ENCODE data around the gene MVD. TPM values are rescaled to one million over a fixed set of nuclear protein-coding genes. Genes with fewer than 3 reads are reported as not detected.

Gene MVD
- total and polyA plus RNA-seq, 2 of the 13 experiments (the other 11 are each of a cell fraction or from before 2014, with no cell fraction given) = 28.1 to 187 TPM

DNA sequence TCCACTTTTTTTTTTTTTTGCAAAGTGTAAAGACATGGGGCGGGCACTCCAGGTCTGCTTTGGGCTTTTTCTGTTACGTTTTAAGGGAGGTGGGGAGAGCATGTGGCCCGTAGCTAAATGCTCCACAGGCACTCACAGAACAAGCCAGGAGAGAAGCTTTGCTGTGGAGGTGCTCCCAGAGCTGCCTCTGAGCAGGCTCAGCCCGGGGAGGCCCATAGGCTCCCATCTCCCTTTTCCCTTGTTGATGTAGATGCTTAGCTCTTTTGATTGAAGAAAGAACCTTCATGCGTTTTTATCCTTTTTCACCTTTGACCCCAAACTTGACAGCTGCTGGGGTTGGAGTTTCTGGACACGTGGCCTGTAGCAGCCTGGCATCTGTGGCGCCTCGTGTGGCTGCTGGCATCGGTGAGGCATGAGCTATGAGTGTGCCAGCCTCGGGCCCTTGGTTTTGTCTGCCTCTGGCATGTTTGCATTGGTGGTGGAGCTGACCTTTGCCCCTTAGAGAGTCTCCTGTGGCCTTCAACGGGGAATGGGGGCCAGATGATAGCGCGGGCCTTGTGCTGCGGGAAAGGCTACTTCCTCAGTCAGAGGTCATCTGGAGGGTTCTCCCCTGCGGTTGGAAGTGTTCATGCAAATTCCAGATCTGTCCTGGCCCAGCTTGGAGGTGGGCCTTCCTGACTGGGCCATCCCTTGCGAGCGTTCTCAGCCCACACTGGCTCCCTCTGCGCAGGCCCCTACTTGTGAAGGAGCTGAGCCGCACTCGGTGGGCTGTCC is 44.5 kb downstream of the MVD start (continued):
- TF ChIP-seq, protein P1, sequence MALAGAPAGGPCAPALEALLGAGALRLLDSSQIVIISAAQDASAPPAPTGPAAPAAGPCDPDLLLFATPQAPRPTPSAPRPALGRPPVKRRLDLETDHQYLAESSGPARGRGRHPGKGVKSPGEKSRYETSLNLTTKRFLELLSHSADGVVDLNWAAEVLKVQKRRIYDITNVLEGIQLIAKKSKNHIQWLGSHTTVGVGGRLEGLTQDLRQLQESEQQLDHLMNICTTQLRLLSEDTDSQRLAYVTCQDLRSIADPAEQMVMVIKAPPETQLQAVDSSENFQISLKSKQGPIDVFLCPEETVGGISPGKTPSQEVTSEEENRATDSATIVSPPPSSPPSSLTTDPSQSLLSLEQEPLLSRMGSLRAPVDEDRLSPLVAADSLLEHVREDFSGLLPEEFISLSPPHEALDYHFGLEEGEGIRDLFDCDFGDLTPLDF (CRISPR knock-in tag; IDR thresholded peaks at IDR 0.05) = peak; percentile 40; the same call in 1 of the 2 replicates
- TF ChIP-seq, protein P2, sequence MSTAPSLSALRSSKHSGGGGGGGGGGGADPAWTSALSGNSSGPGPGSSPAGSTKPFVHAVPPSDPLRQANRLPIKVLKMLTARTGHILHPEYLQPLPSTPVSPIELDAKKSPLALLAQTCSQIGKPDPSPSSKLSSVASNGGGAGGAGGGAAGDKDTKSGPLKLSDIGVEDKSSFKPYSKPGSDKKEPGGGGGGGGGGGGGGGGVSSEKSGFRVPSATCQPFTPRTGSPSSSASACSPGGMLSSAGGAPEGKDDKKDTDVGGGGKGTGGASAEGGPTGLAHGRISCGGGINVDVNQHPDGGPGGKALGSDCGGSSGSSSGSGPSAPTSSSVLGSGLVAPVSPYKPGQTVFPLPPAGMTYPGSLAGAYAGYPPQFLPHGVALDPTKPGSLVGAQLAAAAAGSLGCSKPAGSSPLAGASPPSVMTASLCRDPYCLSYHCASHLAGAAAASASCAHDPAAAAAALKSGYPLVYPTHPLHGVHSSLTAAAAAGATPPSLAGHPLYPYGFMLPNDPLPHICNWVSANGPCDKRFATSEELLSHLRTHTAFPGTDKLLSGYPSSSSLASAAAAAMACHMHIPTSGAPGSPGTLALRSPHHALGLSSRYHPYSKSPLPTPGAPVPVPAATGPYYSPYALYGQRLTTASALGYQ (CRISPR knock-in tag; IDR thresholded peaks at IDR 0.05) = peak; percentile 80; the same call in 1 of the 2 replicates
- TF ChIP-seq GATAD1 (CRISPR knock-in tag; IDR thresholded peaks at IDR 0.05) (peak; percentile 44; the same call in 1 of the 2 replicates), SPEN (CRISPR knock-in tag; IDR thresholded peaks at IDR 0.05; ENCODE audit: low read depth) (peak; percentile 54), ZNF607 (CRISPR knock-in tag; IDR thresholded peaks at IDR 0.05; ENCODE audit: borderline replicate concordance) (peak; percentile 74), ERF (CRISPR knock-in tag; IDR thresholded peaks at IDR 0.05) (peak; percentile 59; the same call in 1 of the 2 replicates), NR2F1 (CRISPR knock-in tag; IDR thresholded peaks at IDR 0.05) (peak; percentile 85 to 95; a peak in 3 of 4 replicates), U2AF2 (IDR thresholded peaks at IDR 0.05; ENCODE audit: low read depth, low read length) (no peak), ZNF629 (CRISPR knock-in tag; conservative IDR thresholded peaks at IDR 0.05) (peak; percentile 49; the same call in 1 of the 2 replicates), POLR2AphosphoS2 (IDR thresholded peaks at IDR 0.05; ENCODE audit: low read depth, low read length) (no peak), POGZ (CRISPR knock-in tag; IDR thresholded peaks at IDR 0.05) (peak; percentile 38; the same call in 1 of the 2 replicates), SP5 (CRISPR knock-in tag; IDR thresholded peaks at IDR 0.05; ENCODE audit: borderline replicate concordance, low read depth) (peak; percentile 22; the same call in 1 of the 2 replicates), NFKB2 (CRISPR knock-in tag; IDR thresholded peaks at IDR 0.05; ENCODE audit: borderline replicate concordance) (peak; percentile 59; the same call in 1 of the 2 replicates), ZNF263 (CRISPR knock-in tag; IDR thresholded peaks at IDR 0.05) (peak; percentile 81), FOSL2 (CRISPR knock-in tag; IDR thresholded peaks at IDR 0.05) (peak; percentile 21; the same call in 1 of the 2 replicates), AKAP8 (CRISPR knock-in tag; IDR thresholded peaks at IDR 0.05) (peak; percentile 58; the same call in 1 of the 2 replicates), ZNF891 (CRISPR knock-in tag; IDR thresholded peaks at IDR 0.05) (0 out of 2 replicates have a peak, but pooled peaks have one; percentile 62)
- TF ChIP-seq, protein P3, sequence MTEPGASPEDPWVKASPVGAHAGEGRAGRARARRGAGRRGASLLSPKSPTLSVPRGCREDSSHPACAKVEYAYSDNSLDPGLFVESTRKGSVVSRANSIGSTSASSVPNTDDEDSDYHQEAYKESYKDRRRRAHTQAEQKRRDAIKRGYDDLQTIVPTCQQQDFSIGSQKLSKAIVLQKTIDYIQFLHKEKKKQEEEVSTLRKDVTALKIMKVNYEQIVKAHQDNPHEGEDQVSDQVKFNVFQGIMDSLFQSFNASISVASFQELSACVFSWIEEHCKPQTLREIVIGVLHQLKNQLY (CRISPR knock-in tag; IDR thresholded peaks at IDR 0.05) = no peak; the same call in 1 of the 2 replicates
- TF ChIP-seq, protein P4, sequence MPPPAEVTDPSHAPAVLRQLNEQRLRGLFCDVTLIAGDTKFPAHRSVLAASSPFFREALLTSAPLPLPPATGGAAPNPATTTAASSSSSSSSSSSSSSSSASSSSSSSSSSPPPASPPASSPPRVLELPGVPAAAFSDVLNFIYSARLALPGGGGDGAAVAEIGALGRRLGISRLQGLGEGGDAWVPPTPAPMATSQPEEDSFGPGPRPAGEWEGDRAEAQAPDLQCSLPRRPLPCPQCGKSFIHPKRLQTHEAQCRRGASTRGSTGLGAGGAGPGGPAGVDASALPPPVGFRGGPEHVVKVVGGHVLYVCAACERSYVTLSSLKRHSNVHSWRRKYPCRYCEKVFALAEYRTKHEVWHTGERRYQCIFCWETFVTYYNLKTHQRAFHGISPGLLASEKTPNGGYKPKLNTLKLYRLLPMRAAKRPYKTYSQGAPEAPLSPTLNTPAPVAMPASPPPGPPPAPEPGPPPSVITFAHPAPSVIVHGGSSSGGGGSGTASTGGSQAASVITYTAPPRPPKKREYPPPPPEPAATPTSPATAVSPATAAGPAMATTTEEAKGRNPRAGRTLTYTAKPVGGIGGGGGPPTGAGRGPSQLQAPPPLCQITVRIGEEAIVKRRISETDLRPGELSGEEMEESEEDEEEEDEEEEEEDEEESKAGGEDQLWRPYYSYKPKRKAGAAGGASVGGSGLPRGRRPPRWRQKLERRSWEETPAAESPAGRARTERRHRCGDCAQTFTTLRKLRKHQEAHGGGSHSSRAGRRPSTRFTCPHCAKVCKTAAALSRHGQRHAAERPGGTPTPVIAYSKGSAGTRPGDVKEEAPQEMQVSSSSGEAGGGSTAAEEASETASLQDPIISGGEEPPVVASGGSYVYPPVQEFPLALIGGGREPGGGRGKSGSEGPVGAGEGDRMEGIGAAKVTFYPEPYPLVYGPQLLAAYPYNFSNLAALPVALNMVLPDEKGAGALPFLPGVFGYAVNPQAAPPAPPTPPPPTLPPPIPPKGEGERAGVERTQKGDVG (CRISPR knock-in tag; IDR thresholded peaks at IDR 0.05; ENCODE audit: borderline replicate concordance) = peak; percentile 72; the same call in 1 of the 2 replicates
- TF ChIP-seq, protein P5, sequence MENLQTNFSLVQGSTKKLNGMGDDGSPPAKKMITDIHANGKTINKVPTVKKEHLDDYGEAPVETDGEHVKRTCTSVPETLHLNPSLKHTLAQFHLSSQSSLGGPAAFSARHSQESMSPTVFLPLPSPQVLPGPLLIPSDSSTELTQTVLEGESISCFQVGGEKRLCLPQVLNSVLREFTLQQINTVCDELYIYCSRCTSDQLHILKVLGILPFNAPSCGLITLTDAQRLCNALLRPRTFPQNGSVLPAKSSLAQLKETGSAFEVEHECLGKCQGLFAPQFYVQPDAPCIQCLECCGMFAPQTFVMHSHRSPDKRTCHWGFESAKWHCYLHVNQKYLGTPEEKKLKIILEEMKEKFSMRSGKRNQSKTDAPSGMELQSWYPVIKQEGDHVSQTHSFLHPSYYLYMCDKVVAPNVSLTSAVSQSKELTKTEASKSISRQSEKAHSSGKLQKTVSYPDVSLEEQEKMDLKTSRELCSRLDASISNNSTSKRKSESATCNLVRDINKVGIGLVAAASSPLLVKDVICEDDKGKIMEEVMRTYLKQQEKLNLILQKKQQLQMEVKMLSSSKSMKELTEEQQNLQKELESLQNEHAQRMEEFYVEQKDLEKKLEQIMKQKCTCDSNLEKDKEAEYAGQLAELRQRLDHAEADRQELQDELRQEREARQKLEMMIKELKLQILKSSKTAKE (CRISPR knock-in tag; IDR thresholded peaks at IDR 0.05; ENCODE audit: borderline replicate concordance) = peak; percentile 55

Data from HepG2 (cell line).